Measurements from ENCODE around the gene MOK. TPM values are rescaled to one million over a fixed set of nuclear protein-coding genes. Genes with fewer than 3 reads are reported as not detected.

Gene MOK
- polyA plus RNA-seq, 10 donors, result 6.3 to 15.5 (median 9.2) TPM

DNA sequence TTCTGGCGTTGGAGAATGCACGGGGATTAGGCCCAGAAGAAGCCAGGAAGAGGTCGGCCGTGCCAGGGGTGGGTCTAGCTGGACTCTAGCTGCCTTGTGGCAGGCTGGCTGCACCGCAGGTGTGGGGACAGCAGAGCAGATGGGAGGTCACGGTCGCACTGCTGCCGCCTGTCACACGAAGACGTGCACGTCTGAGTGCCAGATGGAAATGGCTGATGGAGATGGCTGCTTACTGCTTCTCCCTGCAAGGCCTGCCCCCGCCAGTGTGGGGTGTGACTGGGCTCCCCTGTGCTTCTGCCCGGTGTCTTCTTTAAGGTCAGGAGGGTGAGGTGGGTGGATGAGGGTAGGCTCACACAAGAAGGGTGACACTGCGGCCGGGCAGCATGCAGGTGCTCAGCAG, 79.0 kb downstream of the MOK start:
- DNase-seq, result no peak

DNA sequence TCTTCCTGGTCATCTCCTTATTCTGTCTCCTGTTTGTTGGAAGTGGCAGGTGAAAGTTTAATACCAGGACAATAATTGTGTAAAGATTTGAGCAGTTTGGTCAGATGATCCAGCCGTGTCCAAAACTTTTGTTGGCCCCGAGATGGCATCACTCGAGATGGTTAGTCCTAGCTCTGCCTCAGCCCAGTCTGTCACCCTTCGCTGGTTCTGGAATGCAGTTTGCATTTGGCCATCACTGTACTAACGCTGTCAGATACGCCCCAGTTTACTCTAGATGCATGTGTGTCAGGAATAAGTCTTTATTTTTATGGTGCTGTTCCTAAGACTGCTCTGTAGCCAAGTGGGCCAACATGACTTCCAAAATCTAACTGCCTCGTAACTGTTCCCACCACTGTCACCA, 79.6 kb downstream of the MOK start:
- no peak for DNase-seq

DNA sequence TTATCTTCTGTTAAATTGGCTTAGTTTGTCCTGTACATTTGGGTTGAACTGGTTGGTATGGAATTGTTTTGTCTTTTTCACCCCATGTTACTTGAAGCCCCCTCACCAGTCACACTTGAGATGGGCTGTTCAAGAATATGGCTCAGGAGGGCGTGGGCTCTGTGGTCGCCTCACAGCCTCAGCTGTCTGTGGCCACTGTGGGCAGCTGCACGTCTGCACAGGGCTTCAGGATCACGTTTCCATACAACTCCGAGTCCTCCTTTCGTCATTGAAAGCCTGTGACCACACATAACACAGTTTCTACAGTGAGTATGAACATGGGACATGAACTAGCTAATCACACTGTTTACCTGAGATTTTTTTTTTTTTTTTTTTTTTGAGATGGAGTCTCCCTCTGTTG, 81.3 kb downstream of the MOK start:
- no peak for DNase-seq

DNA sequence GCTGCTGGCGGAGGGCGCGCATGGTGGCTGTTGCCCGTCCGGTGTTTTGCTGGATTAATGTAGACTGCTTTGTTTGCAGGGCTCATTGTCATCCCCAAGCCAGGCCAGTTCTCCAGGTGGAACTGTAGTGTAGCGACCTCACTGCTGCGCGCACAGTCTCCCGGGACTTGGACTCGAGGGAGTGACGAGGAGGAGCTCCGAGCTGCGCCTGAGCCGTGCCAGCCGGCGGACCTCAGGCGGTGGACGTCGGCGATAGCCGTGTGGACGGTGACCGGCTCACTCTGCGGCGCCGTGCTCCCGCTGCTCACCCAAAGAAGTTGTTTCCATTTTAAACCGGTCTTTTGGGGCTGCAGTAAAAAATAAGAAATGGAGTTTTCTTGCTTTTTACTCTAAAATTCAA, 82.2 kb downstream of the MOK start:
- no peak for DNase-seq

DNA sequence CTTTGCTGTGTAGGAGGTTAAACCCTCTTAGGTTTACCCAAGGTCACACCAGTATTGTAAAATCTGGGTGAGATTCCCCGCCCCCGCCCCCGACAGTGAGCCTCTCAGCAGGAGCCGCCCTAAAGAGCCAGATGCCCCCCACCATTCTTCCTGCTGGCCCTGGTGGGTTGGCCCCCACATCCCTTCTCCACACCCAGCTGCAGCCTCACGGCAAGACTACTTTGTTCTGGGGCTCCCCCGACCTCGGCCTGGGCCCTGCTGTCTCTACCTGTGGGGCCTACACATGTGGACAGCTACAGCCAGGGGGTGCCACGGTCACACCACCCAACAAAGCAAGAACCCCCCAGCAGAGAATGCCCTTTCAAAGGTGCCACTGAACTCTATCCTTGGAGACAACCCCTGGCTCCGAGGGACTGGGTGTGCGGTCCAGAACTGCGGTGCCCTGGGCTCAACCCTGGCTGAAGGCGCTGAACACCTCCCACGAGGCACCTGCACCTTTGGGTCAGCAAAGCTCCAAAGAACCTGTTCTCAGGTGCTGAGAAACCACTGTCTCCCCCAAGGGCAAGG, 82.9 kb downstream of the MOK start:
- no peak for DNase-seq

DNA sequence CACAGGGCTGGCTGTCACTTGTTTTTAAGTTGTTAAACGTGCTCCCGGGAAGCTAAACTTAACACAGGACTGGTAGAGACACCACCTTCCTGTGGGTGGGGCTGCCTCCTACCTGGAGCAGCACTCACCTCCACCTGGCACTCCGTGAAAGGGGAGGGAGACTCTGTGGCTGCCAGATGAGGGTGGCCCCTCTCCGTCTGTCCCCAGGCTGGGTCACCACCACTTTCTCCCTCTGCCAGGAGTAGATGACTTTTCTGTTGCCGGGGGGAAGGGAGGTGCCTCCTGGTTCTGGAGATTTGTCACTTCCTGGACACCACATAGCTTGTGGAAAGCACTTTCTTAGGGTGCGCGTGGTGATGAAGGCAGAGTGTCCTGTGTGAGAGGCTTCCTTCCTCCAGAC, 83.9 kb downstream of the MOK start:
- no peak for DNase-seq

DNA sequence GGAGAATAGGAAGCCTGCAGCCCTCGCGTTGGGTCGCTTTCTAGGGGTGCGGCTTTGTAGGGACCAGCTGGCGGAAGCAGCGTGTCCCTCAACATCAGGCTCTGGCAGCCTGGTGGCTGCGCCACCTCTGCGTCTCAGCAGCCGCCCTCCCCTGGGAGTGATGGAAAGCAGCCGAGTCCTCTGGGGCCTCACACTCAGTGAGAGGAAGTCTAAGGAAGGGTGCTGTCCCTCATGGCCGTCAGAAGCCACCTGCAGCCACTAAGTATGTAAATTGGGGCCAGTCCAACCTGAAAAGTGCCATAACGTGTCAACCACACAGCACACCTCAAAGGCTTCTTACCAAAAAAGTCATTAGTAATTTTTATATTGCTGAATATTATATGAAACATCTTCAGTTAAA, 84.9 kb downstream of the MOK start:
- no peak for DNase-seq

DNA sequence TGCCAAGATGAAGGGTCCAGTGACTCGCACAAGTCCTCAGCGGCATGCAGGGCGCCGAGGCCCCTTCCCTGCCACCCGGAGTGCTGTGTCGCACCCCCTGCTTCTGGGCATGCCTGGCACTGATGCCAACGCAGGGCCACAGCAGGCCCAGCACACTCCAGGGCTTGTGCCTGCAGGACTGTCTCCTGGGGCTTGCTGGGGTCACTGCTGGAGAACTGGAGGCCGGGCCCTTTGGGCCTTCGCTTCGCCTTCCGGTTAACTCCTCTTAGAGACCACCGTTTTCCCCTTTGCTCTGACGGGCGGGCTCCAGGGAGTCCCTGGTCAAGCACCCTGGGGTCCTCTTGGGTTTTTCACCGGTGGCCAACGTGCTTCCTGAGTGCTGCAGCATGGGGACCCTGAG, 85.6 kb downstream of the MOK start:
- no peak for DNase-seq

DNA sequence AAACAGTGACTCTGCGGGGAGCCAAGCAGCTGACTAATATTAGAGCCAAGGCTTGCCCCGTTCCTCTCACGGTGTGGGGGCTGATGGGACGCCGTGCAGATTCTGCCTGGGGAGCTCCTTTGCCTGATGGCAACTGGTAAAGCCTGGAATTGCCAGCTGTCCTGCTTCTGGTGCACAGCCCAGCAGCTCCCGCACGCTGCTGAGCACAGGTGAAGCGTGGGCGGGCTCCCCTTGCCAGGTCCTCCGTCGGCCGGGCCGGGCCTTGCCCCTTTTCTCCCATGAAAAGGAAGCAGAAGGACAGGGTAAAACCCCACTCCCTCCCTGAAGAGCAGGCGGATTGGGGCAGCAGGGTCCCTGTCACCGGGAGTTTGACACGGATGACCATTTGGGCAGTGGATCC, 86.3 kb downstream of the MOK start:
- DNase-seq, result peak in 2 of 3 donors; percentile 13 to 34

DNA sequence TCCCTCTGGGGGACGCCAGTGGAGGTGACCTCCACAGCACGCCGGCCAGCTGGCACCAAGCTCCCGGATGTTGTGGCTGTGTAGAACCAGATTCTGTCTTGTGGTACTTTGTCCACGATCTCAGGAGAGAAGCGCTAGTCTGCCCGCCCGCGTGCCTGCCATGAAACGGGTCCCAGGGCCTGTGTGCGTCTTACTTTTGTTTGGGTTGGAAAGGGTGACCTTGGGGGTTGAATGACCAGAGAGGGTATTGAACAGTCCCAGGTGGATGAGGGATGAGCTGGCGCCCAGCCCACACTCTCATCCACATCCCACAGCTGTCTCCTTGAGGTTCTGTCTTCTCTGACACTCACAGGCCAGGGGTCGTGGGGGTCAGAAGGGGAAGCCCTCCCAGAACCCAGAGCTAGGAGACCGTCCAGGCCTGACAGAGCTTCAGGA, 87.0 kb downstream of the MOK start:
- no peak for DNase-seq

DNA sequence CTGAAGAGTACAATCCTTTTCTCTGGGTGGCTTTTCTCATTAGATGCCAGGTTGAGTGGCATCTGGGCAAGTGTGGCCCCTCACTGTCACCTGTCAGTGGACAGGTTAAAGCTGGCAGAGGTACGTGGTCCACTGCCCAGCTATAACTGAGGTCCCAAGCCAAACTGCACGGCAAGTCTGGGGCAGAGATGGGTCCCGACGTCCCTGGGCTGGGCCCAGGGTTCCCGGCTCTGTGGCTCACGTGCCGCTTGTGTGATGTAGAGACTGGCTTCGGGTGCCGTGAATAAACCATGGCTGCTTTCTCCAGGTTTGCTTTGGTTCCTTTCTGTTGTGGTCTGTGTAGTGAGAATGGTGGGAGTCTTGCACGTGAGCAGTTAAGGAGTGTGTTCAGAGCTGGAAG, 87.6 kb downstream of the MOK start:
- no peak for DNase-seq

DNA sequence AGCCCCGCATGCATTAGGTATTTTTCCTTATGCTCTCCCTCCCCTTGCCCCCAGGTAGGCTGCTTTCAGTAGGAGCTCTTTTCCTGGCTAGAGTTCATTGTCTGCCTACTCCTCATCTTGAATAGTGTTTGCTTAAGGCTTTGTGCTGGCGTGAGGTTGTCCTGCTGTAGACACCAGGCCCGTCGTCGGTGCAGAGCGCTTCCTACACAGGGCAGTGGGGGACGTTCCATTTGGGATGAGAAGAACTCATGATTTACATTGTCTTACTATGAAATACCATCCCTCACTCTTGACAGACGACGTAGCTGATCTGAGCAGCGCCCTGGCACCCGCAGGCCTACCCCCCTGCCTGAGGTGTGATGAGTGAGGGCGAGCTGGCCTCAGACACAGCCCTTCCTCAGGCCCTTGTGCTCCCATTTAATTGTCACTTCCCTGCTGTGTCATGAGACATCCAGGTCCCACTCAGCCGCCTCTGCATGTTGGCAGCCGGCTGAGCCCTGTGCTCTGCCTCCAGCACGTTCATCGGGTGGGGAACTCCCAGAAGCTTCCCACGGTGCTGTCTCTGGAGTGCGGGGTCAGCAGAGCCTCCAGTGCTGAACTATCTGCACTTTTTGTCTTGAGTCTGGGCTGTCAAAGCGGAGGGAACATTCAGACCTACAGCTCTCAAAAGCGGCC, 89.3 kb downstream of the MOK start:
- DNase-seq, result no peak

DNA sequence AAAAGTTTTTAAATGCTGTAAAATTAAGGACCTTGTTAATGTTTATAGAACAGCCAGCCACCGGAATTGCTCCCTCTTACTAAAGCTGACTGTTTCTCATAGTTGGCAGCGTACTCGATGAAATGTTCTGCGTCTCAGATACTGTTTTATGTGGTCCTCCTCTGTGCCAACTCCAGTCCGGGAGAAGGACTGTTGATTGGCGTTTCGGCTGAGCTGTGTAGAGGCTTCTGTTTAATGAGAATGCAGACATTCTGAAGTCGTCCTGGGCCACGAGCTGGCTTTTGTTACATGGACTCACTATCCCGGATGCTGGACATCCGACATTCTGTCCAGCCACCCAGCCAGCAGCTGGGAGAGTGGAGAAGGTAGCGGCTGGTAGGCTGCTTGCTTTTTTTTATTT, 89.9 kb downstream of the MOK start:
- peak in 1 of 3 donors; percentile 40 for DNase-seq

DNA sequence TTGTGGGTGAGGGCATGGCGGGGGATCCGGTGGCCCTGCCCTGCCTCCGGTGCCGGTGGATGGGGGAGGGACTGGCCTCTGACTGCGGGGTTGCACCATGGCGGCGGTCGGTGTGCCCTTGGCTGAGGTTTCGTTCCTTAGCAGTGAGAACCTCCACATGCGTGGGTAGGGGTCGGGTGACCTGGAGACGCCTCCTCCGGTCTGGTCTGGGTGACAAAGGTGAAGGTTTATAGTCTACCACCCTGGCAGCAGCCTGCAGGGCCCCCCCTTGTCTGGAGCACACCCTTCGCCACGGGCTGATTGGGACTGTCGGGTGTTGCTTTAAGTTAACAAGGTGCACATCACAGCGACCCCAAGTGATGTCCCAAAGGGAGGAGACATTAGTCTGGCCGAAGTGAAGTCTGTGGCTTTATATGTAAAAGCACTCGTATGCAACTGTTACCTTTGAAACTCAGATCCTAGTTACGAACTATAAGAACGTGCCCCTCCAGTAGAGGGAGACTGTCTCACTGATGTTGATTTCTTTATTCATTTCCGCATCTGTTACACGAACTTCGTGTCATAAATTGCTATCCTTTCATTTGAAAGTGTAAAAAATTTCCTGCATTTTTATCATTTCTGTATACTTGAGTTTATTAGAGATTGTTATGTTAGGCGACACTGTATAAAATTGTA, 90.8 kb downstream of the MOK start:
- DNase-seq, result no peak

DNA sequence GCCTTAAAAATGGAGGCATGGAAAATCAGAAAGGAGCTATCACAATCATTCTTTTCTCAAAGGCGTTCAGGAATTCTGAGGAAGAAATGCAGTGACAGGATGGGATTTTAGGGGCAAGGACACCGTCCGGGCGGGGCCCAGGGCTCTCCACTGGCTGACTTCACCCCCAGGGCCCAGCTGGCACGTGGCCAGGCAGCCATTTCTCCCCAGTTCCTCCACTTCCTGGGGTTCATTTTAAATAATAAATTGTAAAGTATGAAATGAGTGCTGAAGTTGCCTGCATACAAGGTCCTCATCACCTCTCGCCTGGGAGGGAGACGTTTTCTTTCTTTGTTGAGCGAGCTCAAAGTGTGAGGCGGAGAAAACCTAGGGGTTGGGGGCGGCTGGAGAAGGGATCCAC, 91.5 kb downstream of the MOK start:
- no peak for DNase-seq

DNA sequence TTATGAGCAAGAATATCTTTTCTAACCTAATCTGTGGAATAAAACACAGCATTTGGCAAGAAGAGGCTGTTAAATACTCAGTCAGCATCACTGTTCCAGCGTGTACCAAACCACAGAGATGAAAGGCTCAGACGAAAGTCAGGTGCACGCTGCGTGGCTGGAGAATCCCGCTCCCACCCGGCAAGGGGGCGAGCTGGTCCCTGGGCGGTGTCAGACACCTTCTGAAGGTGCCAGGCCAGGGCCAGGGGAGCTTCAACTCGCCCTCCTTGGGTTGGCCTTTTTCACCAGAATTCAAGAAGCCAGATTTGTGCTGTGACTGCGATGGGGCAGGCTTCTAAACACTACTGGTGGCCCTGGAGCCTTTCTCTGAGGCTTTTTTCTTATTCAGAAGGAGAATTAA, 92.1 kb downstream of the MOK start:
- no peak for DNase-seq

DNA sequence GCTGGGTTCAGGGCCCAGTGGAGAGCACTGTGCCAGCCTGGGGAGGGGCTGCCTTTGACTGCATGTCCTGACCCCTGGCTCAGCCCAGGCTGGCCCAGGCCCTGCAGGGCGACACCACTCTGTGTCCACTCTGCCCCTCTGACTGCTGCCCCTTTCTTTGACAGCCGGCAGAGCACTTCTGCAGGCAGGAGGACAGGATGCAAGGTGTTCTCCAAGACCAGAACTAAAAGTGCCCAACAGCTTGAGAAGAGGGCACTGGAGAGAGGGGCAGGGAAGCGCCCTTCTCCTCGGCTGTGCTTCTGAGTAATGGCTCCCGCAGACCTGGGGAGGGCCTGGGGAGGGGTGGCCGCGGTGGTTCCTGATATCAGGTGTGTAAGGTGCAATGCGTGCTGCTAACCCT, 92.6 kb downstream of the MOK start:
- no peak for DNase-seq

DNA sequence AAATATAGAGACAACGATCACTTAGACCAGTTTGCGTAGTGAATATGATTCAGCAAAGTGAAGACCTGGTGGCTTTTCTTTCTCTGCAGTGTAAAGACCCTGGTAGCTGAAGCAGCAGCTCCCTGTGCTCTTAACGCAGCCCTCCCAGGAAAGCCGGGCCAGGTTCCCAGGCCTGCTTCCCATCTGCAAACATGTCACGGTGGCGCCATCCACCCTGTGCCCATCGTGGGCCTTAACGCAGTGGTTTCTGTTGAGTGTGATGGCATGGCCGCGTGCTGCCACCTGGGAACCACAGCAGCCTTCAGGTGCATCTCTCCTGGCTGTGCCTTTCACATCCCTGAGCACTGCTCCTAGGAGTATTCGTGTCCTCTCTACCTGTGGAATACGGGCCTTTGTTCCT, 93.7 kb downstream of the MOK start:
- DNase-seq, result no peak

DNA sequence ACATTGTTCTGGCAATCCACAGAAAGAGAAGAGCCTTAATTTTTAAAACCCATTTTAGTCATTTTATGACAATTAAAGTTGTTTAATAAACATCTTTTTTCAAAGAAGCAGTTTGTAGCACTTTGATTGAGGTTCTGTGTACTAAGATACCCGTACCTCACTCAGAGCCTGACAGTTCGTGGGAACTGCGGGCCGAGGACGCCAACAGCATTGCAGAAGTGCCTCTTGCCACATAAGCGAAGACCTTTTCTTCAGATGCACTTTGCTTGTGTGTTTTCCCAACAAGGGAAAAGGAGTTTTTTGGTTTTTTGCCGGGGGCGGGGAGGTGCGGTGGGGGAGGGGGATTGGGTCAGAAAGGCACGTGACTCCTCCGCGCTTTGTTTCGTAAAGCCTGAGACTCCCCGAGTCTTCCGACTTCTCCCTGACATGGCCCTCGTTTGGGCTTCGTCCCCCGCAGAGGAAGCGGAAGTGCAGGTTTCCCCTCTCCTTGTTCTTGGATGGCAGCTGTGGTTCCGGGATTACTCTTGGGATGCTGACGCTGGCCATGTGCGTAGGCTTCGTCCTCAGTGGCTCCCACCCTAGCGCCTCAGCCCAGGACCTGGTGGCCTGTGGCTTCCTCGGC, 94.4 kb downstream of the MOK start:
- no peak for DNase-seq

DNA sequence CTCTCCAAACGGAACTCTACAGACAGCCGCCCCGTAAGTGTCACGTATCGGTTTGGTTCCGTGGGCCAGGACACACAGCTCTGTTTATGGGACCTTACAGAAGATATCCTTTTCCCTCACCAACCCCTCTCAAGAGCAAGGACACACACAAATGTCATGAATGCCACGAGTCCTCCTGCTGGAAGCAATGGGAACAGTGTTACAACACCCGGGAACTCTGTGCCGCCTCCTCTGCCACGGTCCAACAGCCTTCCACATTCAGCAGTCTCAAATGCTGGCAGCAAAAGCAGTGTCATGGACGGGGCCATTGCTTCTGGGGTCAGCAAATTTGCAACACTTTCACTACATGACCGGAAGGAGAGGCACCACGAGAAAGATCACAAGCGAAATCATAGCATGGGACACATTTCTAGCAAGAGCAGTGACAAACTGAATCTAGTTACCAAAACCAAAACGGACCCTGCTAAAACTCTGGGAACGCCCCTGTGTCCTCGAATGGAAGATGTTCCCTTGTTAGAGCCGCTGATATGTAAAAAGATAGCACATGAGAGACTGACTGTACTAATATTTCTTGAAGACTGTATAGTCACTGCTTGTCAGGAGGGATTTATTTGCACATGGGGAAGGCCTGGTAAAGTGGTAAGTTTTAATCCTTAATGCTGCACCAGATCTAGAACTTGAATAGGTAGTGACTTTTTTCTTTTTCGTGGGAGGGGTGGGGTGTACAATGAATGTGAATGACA, 95.6 kb downstream of the MOK start:
- DNase-seq, result no peak

DNA sequence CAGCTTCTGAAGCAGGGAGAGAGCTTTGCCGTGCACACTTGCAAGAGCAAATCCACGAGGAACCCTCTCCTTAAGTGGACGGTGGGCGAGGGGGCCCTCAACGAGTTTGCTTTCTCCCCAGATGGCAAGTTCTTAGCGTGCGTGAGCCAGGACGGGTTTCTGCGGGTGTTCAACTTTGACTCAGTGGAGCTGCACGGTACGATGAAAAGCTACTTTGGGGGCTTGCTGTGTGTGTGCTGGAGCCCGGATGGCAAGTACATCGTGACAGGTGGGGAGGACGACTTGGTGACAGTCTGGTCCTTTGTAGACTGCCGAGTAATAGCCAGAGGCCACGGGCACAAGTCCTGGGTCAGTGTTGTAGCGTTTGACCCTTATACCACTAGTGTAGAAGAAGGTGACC, 96.2 kb downstream of the MOK start:
- DNase-seq, result no peak

DNA sequence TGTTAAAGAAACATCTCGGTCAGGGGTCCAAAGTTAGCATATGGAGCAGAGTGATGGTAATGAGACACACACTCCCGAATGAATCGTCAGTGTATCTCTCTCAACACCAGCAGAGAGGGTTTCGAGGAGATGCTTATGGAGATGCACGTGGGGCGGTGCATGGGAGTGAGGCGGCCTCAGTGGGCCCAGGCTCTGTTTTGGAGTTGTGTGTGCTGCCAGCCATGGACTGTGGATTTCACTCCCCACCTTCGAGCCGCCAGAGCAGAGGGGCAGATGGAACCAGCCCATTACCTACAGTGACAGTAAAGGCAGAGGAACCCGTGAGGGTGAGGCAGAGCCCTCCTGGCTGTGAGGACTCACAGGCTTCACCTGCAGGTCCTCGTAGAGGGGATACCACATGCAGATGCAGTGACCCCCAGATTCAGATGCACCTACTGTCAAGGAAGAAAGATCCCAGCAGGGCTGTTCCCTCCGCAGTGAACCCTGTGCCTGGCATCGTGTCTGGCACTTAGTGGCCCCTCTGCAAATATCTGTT, 97.1 kb downstream of the MOK start:
- DNase-seq, result no peak
